ENCODE data around the gene UBL7. TPM values are rescaled to one million over a fixed set of nuclear protein-coding genes. Genes with fewer than 3 reads are reported as not detected.

The UBL7 gene
- total RNA-seq, 1 donor from 2014 or later, result 22.1 TPM

DNA sequence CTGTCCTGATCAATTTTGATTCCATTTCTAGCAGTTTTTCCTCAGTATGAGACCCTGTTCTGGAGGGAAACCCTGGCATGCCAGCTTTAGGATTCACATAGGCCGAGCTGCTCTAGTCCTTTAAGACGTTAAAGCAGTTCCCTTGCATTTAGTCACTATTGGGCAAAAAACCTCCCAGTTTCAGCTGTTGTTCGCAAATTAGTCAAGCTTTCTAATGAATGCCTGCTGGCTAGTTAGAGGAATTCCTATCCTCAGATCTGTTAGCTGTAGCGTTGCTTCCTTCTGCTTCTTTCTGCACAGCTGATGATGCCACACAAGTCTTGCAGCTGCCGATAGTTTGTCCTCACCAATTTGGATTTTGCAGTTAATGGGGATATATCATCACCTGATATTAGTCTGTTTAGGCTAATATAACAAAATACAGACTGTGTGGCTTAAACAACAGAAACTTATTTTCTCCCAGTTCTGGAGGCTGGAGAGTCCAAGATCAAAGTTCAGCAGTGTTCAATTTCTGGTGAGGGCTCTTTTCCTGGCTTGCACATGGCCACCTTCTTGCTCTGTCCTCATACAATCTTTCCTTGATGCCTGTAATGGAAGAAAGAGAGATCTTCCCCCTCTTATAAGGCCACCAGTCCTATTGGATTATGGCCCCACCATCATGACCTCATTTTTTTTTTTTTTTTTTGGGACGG lies 7.5 kb upstream of the UBL7 start:
- TF ChIP-seq, protein P1, sequence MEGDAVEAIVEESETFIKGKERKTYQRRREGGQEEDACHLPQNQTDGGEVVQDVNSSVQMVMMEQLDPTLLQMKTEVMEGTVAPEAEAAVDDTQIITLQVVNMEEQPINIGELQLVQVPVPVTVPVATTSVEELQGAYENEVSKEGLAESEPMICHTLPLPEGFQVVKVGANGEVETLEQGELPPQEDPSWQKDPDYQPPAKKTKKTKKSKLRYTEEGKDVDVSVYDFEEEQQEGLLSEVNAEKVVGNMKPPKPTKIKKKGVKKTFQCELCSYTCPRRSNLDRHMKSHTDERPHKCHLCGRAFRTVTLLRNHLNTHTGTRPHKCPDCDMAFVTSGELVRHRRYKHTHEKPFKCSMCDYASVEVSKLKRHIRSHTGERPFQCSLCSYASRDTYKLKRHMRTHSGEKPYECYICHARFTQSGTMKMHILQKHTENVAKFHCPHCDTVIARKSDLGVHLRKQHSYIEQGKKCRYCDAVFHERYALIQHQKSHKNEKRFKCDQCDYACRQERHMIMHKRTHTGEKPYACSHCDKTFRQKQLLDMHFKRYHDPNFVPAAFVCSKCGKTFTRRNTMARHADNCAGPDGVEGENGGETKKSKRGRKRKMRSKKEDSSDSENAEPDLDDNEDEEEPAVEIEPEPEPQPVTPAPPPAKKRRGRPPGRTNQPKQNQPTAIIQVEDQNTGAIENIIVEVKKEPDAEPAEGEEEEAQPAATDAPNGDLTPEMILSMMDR (IDR thresholded peaks at IDR 0.05; ENCODE audit: insufficient read depth, low read length, severe bottlenecking), result no peak
- Histone ChIP-seq H3K27me3 (ENCODE audit: control insufficient read depth, insufficient read depth, low read length) (no peaks in the 10 kb centered on the region), H3K4me3 (ENCODE audit: low read depth, low read length) (no peak overlapping the region), H3K36me3 (ENCODE audit: control insufficient read depth, insufficient read depth, low read length) (no peaks in the 10 kb centered on the region)
- FAIRE-seq, result no peak
- DNase-seq (ENCODE audit: low read depth), result no peak

DNA sequence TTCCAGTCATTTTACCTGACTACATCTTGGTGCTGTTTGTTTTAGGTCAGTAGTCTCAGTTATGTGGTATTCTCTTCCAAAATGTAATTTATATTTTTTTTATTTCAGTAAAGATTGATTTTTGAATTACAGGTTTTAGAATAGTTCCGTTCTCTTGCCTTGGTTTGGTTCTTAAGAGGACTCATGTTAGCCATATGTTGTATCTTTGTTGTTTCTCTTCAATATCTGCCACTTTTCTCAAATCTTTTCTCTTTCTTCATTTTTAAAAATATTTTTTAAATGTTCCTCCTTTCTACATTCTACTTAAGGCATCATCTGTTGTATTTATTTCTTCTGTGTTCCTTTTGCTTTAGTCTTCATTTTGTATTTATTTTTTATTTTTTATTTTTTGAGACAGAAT lies 5.6 kb upstream of the UBL7 start:
- FAIRE-seq (no peak), DNase-seq (ENCODE audit: low read depth) (no peak)
- H3K27me3 ChIP-seq (ENCODE audit: control insufficient read depth, insufficient read depth, low read length), result no peaks in the 10 kb centered on the region
- H3K36me3 ChIP-seq (ENCODE audit: control insufficient read depth, insufficient read depth, low read length), result no peaks in the 10 kb centered on the region
- no peak overlapping the region for H3K4me3 ChIP-seq (ENCODE audit: low read depth, low read length)
- TF ChIP-seq, protein P1 (IDR thresholded peaks at IDR 0.05; ENCODE audit: insufficient read depth, low read length, severe bottlenecking), result no peak

DNA sequence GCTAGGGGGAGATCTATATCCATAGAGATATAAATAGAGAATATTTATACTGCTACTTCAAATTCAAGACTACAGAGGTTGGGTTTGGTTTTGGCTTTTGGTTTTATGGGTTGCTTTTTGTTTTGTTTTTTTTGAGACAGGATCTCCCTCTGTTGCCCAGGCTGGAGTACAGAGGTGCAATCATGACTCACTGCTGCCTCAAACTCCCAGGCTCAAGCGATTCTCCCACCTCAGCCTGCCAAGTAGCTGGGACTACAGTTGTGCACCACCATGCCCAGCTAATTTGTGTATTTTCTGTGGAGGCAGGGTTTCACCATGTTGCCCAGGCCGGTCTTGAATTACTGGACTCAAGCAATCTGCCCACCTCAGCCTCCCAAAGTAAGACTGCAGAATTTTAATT lies 3.9 kb upstream of the UBL7 start:
- no peak for FAIRE-seq

DNA sequence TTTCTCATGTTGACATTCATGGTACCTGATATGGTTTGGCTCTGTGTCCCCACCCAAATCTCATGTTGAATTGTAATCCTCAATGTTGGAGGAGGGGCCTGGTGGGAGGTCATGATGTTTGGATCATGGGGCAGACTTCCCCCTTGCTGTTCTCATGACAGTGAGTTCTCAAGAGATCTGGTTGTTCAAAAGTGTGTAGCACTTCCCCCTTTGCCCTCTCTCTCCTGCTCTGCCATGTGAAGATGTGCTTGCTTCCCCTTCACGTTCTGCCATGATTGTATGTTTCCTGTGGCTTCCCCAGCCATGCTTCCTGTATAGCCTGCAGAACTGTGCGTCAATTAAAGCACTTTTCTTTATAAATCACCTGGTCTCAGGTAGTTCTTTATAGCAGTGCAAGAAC lies 3.3 kb upstream of the UBL7 start:
- TF ChIP-seq, protein P1 (IDR thresholded peaks at IDR 0.05; ENCODE audit: insufficient read depth, low read length, severe bottlenecking), result no peak
- H3K27me3 ChIP-seq (ENCODE audit: control insufficient read depth, insufficient read depth, low read length), result no peaks in the 10 kb centered on the region
- DNase-seq (ENCODE audit: low read depth), result no peak
- H3K4me3 ChIP-seq (ENCODE audit: low read depth, low read length), result no peak overlapping the region
- no peak for FAIRE-seq
- H3K36me3 ChIP-seq (ENCODE audit: control insufficient read depth, insufficient read depth, low read length), result no peaks in the 10 kb centered on the region

More for the DNA sequence above, 3.9 kb upstream of the UBL7 start:
- no peak overlapping the region for H3K4me3 ChIP-seq (ENCODE audit: low read depth, low read length)
- TF ChIP-seq, protein P1 (IDR thresholded peaks at IDR 0.05; ENCODE audit: insufficient read depth, low read length, severe bottlenecking), result no peak
- no peaks in the 10 kb centered on the region for H3K36me3 ChIP-seq (ENCODE audit: control insufficient read depth, insufficient read depth, low read length)
- no peak for DNase-seq (ENCODE audit: low read depth)
- no peaks in the 10 kb centered on the region for H3K27me3 ChIP-seq (ENCODE audit: control insufficient read depth, insufficient read depth, low read length)

DNA sequence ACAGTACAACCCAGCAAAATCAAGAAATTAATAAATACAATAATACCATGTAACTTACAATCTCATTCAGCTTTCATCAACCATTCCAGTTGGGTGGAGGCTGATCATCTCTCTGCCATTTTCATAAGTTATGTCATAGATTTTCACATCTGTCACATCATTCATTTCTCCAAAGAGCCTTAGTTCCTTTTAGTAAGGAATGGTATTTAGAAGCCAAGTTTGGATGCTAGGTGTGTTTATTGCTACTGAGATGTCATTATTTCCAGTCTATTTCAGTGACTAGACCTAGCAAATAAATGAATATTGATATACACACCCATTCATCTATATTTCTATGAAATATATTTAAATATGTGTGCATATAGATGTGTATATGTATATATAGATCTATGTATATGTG lies 2.7 kb upstream of the UBL7 start:
- TF ChIP-seq, protein P1 (IDR thresholded peaks at IDR 0.05; ENCODE audit: insufficient read depth, low read length, severe bottlenecking), result no peak
- DNase-seq (ENCODE audit: low read depth) (no peak), FAIRE-seq (no peak)
- Histone ChIP-seq H3K36me3 (ENCODE audit: control insufficient read depth, insufficient read depth, low read length) (no peaks in the 10 kb centered on the region), H3K27me3 (ENCODE audit: control insufficient read depth, insufficient read depth, low read length) (no peaks in the 10 kb centered on the region), H3K4me3 (ENCODE audit: low read depth, low read length) (no peak overlapping the region)
